Measurements from ENCODE around the gene PDE4D.

Gene PDE4D

DNA sequence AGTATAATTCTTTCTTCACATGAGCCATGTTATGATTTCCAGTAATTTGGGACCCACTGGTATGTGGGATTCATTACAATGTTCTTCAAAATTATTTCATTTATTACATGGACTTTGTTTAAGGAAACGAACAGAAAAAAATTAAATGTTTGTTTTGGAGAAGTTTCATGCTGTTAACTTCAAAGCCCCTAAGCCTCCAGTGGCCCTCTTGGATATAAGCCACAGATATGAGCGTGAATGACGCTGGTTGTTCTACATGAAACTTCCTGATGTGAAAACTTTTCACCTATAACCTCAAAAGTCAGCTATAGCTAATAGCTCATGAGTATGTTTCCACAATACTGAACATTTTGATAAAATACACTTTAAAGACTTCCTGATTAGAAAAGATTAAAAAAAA is 334.2 kb downstream of the PDE4D start:
- DNase-seq (ENCODE audit: low read depth in 1 of 2, low spot score in 1 of 2) = no peak
- Histone ChIP-seq H3K27me3 (ENCODE audit: insufficient read depth, poor library complexity, severe bottlenecking) (no peaks in the 10 kb centered on the region), H3K27ac (replicated peaks) (no peak overlapping the region), H3K4me3 (replicated peaks; ENCODE audit: insufficient read depth, low read length) (no peak overlapping the region)
- no peak for TF ChIP-seq SPI1 (IDR thresholded peaks at IDR 0.05; ENCODE audit: borderline replicate concordance, low read depth)
- TF ChIP-seq, protein P1, sequence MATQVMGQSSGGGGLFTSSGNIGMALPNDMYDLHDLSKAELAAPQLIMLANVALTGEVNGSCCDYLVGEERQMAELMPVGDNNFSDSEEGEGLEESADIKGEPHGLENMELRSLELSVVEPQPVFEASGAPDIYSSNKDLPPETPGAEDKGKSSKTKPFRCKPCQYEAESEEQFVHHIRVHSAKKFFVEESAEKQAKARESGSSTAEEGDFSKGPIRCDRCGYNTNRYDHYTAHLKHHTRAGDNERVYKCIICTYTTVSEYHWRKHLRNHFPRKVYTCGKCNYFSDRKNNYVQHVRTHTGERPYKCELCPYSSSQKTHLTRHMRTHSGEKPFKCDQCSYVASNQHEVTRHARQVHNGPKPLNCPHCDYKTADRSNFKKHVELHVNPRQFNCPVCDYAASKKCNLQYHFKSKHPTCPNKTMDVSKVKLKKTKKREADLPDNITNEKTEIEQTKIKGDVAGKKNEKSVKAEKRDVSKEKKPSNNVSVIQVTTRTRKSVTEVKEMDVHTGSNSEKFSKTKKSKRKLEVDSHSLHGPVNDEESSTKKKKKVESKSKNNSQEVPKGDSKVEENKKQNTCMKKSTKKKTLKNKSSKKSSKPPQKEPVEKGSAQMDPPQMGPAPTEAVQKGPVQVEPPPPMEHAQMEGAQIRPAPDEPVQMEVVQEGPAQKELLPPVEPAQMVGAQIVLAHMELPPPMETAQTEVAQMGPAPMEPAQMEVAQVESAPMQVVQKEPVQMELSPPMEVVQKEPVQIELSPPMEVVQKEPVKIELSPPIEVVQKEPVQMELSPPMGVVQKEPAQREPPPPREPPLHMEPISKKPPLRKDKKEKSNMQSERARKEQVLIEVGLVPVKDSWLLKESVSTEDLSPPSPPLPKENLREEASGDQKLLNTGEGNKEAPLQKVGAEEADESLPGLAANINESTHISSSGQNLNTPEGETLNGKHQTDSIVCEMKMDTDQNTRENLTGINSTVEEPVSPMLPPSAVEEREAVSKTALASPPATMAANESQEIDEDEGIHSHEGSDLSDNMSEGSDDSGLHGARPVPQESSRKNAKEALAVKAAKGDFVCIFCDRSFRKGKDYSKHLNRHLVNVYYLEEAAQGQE (IDR thresholded peaks at IDR 0.05; ENCODE audit: insufficient replicate concordance, low read depth) = no peak
- no peak for TF ChIP-seq GABPA (IDR thresholded peaks at IDR 0.05; ENCODE audit: low read depth)
- TF ChIP-seq CTCF (IDR thresholded peaks at IDR 0.05; ENCODE audit: insufficient read depth, low read length) = no peak
- TF ChIP-seq POLR2AphosphoS5 (IDR thresholded peaks at IDR 0.05; ENCODE audit: low read depth) = no peak

- no peaks in the 10 kb centered on the region for H3K27me3 ChIP-seq (ENCODE audit: insufficient read depth, poor library complexity, severe bottlenecking)
- H3K4me3 ChIP-seq (replicated peaks; ENCODE audit: insufficient read depth, low read length) = no peak overlapping the region
- TF ChIP-seq CTCF (IDR thresholded peaks at IDR 0.05; ENCODE audit: insufficient read depth, low read length) (no peak), GABPA (IDR thresholded peaks at IDR 0.05; ENCODE audit: low read depth) (no peak), POLR2AphosphoS5 (IDR thresholded peaks at IDR 0.05; ENCODE audit: low read depth) (no peak), SPI1 (IDR thresholded peaks at IDR 0.05; ENCODE audit: borderline replicate concordance, low read depth) (no peak)
- TF ChIP-seq, protein P1 (IDR thresholded peaks at IDR 0.05; ENCODE audit: insufficient replicate concordance, low read depth) = no peak
- no peak overlapping the region for H3K27ac ChIP-seq (replicated peaks)
- no peak for DNase-seq (ENCODE audit: low read depth in 1 of 2, low spot score in 1 of 2)
These were observed 335.0 kb downstream of the PDE4D start for GRCh38 chr5:59558501-59558900.

GRCh38 chr5:59557572-59557971 is 336.0 kb downstream of the PDE4D start:
- TF ChIP-seq, protein P1 (IDR thresholded peaks at IDR 0.05; ENCODE audit: insufficient replicate concordance, low read depth) = no peak
- TF ChIP-seq GABPA (IDR thresholded peaks at IDR 0.05; ENCODE audit: low read depth) = no peak
- TF ChIP-seq CTCF (IDR thresholded peaks at IDR 0.05; ENCODE audit: insufficient read depth, low read length) = no peak
- TF ChIP-seq SPI1 (IDR thresholded peaks at IDR 0.05; ENCODE audit: borderline replicate concordance, low read depth) = no peak
- TF ChIP-seq POLR2AphosphoS5 (IDR thresholded peaks at IDR 0.05; ENCODE audit: low read depth) = no peak
- Histone ChIP-seq H3K4me3 (replicated peaks; ENCODE audit: insufficient read depth, low read length) (no peak overlapping the region), H3K27me3 (ENCODE audit: insufficient read depth, poor library complexity, severe bottlenecking) (no peaks in the 10 kb centered on the region), H3K27ac (replicated peaks) (no peak overlapping the region)
- DNase-seq (ENCODE audit: low read depth in 1 of 2, low spot score in 1 of 2) = no peak
